Large intestine (tissue), 3 donors: ENCODE measurements around the gene PRRC2C. TPM values are rescaled to one million over a fixed set of nuclear protein-coding genes. Genes with fewer than 3 reads are reported as not detected.
A peak's percentile ranks its signal among the peaks of the same experiment; 100 is the strongest.

Source experiments
- DNase-seq, 2 donors: peaks; one replicate each; pipeline versions ENCODE4 v3.0.0 to v3.0.0-alpha.2; 2013
- H3K27ac ChIP-seq: one replicate; pipeline ENCODE4 v1.5.1; 2013; ENCODE audit warnings: low read length
- H3K27me3 ChIP-seq: 2 replicates; pipeline ENCODE4 v1.6.1; 2013; ENCODE audit warnings: low read length; ENCODE audit not compliant: control insufficient read depth, insufficient read depth
- H3K36me3 ChIP-seq: 2 replicates; pipeline ENCODE4 v1.6.1; 2013; ENCODE audit warnings: low read length; ENCODE audit not compliant: control insufficient read depth, insufficient read depth
- H3K4me1 ChIP-seq: one replicate; pipeline ENCODE4 v1.6.1; 2013; ENCODE audit warnings: low read length; ENCODE audit not compliant: control insufficient read depth, insufficient read depth
- H3K4me3 ChIP-seq: one replicate; pipeline ENCODE4 v1.5.1; 2013; ENCODE audit warnings: low read length
- H3K9me3 ChIP-seq: one replicate; pipeline ENCODE4 v1.6.1; 2013; ENCODE audit warnings: mild to moderate bottlenecking, low read depth, low read length, moderate library complexity; ENCODE audit not compliant: control insufficient read depth
- WGBS: methylation state at CpG from one replicate; pipeline ENCODE4 v1.1.5; 2013; ENCODE audit warnings: low lambda C conversion rate; ENCODE audit not compliant: insufficient coverage; 5-methylcytosine and 5-hydroxymethylcytosine counted together
- polyA plus RNA-seq: library from polyadenylated mRNA; unstranded; fragments of 120-200 nt; gene quantifications from one replicate; pipeline ENCODE4 v1.2.1, GENCODE V29; 2013

PRRC2C gene
- polyA plus RNA-seq, 1 donor = 107 TPM

DNA sequence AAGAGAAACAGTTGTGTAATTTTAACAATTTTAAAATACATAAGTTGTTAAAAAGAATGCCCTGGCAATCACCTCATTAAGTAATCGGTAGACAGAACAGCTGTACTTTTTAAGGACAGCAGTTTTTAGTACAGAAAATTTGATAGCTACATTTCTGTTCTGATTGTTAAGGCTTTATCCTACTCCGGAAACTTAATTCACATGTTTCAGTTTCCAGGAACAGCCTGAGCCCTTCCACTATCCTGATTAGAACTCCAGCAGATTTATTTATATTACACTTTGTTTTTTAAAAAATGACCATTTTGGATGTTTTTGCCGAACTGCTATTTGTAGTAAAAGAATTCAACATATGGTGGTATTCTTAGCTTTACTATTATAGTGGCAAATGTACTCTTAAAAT lies 8.7 kb downstream of the PRRC2C start:
- no peak for DNase-seq
- Histone ChIP-seq H3K36me3 (peaks cover 8% of the 10 kb centered on the region), H3K27me3 (no peaks in the 10 kb centered on the region), H3K4me1 (no peaks in the 10 kb centered on the region), H3K9me3 (no peaks in the 10 kb centered on the region), H3K4me3 (no peak overlapping the region), H3K27ac (no peak overlapping the region)
- WGBS = 100% methylated on average over 1 of the region's 3 CpGs

DNA sequence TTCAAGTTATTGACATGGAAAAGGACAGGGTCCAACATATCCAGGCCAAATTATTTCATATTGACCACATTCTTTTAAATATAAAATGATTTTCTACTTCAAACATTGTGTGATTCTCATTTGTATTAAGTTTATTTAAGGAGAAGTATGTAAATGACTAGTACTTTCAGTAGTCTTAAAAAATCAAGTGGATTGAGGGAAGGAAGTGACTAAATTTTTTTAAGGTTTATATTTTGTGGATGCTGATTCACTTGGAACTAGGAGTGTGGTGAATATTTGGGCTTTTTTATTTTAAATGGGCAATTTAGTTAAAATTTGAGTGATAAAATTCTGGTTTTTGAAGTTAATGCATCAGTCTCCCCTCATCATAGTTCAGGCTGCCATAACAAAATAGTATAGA lies 10.1 kb downstream of the PRRC2C start:
- Histone ChIP-seq H3K4me1 (no peaks in the 10 kb centered on the region), H3K27ac (no peak overlapping the region)
- DNase-seq = no peak

GRCh38 chr1:171500304-171500703 lies 15.0 kb downstream of the PRRC2C start:
- Histone ChIP-seq H3K27me3 (no peaks in the 10 kb centered on the region), H3K4me3 (no peak overlapping the region), H3K36me3 (peaks cover 5% of the 10 kb centered on the region), H3K4me1 (no peaks in the 10 kb centered on the region), H3K27ac (no peak overlapping the region), H3K9me3 (no peaks in the 10 kb centered on the region)
- no peak for DNase-seq
- WGBS = 38% methylated on average over 1 of the region's 3 CpGs

More for the DNA sequence above, 10.1 kb downstream of the PRRC2C start:
- Histone ChIP-seq H3K9me3 (no peaks in the 10 kb centered on the region), H3K36me3 (peaks cover 6% of the 10 kb centered on the region), H3K27me3 (no peaks in the 10 kb centered on the region), H3K4me3 (no peak overlapping the region)

GRCh38 chr1:171500803-171501202 lies 15.5 kb downstream of the PRRC2C start:
- H3K9me3 ChIP-seq = no peaks in the 10 kb centered on the region
- no peak overlapping the region for H3K27ac ChIP-seq
- no CpG with 5 or more reads among the region's 4 CpGs for WGBS
- H3K4me1 ChIP-seq = no peaks in the 10 kb centered on the region
- H3K4me3 ChIP-seq = no peak overlapping the region
- peaks cover 5% of the 10 kb centered on the region for H3K36me3 ChIP-seq
- DNase-seq = no peak
- no peaks in the 10 kb centered on the region for H3K27me3 ChIP-seq

DNA sequence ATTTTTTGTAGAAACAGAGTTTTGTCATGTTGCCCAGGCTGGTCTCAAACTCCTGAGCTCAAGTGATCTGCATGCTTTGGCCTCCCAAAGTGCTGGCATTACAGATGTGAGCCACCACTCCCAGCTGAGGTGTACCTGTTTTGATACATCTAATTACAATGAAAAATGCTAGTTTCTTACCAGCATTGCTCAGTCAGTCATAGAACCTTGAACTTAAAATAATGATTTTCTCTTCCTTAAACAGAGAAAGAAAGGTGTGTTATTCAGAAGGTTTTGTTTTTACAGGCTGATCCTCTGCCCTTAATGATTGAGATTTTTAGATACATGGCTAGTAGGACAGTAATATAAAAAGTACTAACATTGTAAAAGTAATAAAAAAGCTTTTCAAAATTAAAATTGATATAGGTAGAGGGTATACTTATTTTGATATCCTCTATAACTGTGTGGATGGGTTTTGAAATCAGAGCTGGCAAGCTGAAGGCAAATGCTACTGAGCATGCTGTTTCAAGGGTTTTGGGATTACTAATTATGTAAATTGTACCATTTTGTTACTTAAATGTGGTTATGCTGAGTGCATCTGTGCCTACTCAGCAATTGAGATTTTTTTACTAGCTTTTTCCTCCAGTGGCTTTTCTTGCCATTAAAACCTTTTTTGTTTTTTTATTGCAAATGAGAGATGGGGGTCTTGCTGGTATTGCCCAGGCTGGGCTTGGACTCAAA lies 16.1 kb downstream of the PRRC2C start:
- DNase-seq = no peak
- no peaks in the 10 kb centered on the region for H3K27me3 ChIP-seq
- peaks cover 5% of the 10 kb centered on the region for H3K36me3 ChIP-seq
- no peaks in the 10 kb centered on the region for H3K4me1 ChIP-seq
- H3K9me3 ChIP-seq = no peaks in the 10 kb centered on the region
- H3K27ac ChIP-seq = no peak overlapping the region
- no peak overlapping the region for H3K4me3 ChIP-seq

DNA sequence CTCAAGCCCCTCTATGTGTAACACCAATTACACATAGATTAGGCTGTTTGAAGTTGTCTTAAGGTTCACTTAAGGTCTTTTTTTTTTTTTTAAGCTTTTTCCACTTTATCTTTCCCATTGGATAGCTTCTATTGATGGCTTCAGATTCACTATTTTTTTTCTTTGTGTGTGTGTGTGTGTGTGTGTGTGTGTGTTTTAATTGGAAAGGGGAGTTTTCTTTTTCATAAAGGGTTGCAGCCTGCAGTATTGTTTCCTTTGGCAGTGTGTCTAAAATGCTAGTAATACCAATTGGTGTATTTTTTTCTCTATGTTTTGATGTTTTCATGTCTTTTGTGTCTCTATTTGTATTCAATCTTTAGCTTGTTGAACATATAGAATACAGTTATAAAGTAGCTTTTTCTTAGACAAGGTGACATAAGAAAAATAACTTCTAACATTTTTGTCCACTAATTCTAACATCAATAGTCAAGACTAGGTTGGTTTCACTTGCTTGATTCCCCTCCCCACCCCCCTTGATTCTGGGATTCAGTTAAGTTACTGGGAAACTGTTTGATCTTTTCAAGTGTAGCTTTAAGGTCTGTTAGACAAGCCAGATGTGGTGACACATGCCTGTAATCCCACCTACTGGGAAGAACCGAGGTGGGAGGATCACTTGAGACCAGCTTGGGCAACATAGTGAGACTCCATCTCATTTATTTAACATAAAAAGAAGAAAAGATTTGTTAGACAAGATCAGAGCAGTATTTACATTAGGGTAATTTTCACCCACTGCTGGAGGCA lies 21.4 kb downstream of the PRRC2C start:
- Histone ChIP-seq H3K27ac (no peak overlapping the region), H3K36me3 (peaks cover 4% of the 10 kb centered on the region), H3K9me3 (no peaks in the 10 kb centered on the region), H3K4me3 (no peak overlapping the region), H3K27me3 (no peaks in the 10 kb centered on the region), H3K4me1 (no peaks in the 10 kb centered on the region)
- WGBS = no CpG with 5 or more reads among the region's 1 CpG
- no peak for DNase-seq

DNA sequence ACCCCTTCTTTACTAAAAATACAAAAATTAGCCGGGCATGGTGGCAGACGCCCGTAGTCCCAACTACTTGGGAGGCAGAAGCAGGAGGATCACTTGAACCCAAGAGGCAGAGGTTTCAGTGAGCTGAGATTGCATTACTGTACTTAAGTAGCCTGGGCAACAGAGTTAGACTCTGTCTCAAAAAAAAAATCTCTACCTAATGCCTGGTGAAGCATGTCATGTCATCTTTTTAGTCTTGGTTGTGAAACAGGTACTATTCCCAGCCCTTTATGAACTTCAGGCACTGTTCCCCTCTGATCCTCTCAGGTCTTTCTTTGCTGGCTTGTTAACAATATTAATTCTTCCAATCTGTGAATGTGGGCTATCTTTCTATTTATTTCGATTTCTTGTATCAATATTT lies 22.1 kb downstream of the PRRC2C start:
- WGBS = no CpG with 5 or more reads among the region's 4 CpGs
- H3K4me1 ChIP-seq = no peaks in the 10 kb centered on the region
- H3K4me3 ChIP-seq = no peak overlapping the region

GRCh38 chr1:171509191-171509590 lies 23.9 kb downstream of the PRRC2C start:
- no peak for DNase-seq
- peaks cover 5% of the 10 kb centered on the region for H3K36me3 ChIP-seq
- no peaks in the 10 kb centered on the region for H3K27me3 ChIP-seq
- H3K9me3 ChIP-seq = no peaks in the 10 kb centered on the region
- H3K27ac ChIP-seq = no peak overlapping the region
- no peaks in the 10 kb centered on the region for H3K4me1 ChIP-seq
- H3K4me3 ChIP-seq = no peak overlapping the region

More for the DNA sequence above, 22.1 kb downstream of the PRRC2C start:
- Histone ChIP-seq H3K36me3 (peaks cover 4% of the 10 kb centered on the region), H3K27me3 (no peaks in the 10 kb centered on the region), H3K9me3 (no peaks in the 10 kb centered on the region), H3K27ac (no peak overlapping the region)
- DNase-seq = no peak

- Histone ChIP-seq H3K27me3 (no peaks in the 10 kb centered on the region), H3K9me3 (no peaks in the 10 kb centered on the region), H3K36me3 (peaks cover 39% of the 10 kb centered on the region), H3K4me3 (no peak overlapping the region), H3K4me1 (peaks cover 7% of the 10 kb centered on the region), H3K27ac (no peak overlapping the region)
- no CpG with 5 or more reads among the region's 1 CpG for WGBS
- DNase-seq = no peak
Observed at GRCh38 chr1:171513743-171514142, 28.4 kb downstream of the PRRC2C start.

DNA sequence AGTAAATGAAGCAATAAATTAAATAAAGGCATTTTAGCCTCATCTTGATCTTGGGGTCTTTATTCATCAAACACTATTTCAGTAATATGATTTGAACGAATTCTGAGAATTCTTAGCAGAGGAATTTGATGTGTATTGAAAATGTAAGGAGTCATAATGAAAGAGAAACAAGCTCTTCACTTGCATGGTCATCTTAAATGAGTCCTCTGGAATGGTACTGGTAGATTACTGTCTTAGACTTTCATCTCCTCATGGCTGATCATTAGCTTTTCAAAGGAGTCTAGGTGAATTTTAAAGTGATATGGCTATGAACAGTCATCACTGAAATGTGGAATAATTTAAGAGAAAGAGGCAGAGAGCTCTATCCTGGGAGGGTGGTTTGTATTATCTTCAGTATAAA lies 30.0 kb downstream of the PRRC2C start:
- Histone ChIP-seq H3K9me3 (no peaks in the 10 kb centered on the region), H3K27me3 (no peaks in the 10 kb centered on the region), H3K4me3 (no peak overlapping the region), H3K27ac (peak overlapping the region; percentile 67), H3K36me3 (peaks cover 51% of the 10 kb centered on the region), H3K4me1 (peaks cover 7% of the 10 kb centered on the region)
- peak; percentile 11 to 43 for DNase-seq
- 75% methylated on average over 1 of the region's 1 CpG for WGBS

- Histone ChIP-seq H3K36me3 (peaks cover 54% of the 10 kb centered on the region), H3K27me3 (no peaks in the 10 kb centered on the region), H3K4me3 (no peak overlapping the region), H3K9me3 (no peaks in the 10 kb centered on the region), H3K4me1 (peaks cover 7% of the 10 kb centered on the region), H3K27ac (peak overlapping the region; percentile 67)
- DNase-seq = peak; percentile 53 to 78
- WGBS = 40% methylated on average over 2 of the region's 4 CpGs
Observed at GRCh38 chr1:171515741-171516140, 30.4 kb downstream of the PRRC2C start.
